Naive thymus-derived CD8-positive, alpha-beta T cell (primary cell): ENCODE measurements around the gene INPP5J. TPM values are rescaled to one million over a fixed set of nuclear protein-coding genes. Genes with fewer than 3 reads are reported as not detected.

Source experiments
- ATAC-seq, 2 donors: fragments of 150-1000 bp; cut with Tn5 transposase in 1 of 2; sonication (Bioruptor Pico), chemical (Tn5 transposase) in 1 of 2; 1 replicate in 1 of 2; 2 replicates in 1 of 2; pipeline ENCODE4 v1.10.0; 2021; ENCODE audit warnings: mild to moderate bottlenecking in 2 of 2, moderate library complexity in 2 of 2
- POLR2A ChIA-PET: fragments of 350-600 bp; sonication (Branson Sonifier 250); formaldehyde crosslinking; loops from one replicate; lab custom pipeline; 2021; ENCODE audit warnings: antibody characterized with exemption; lab: Charles Lee
- DNase-seq, 10 donors: peaks; one replicate each; pipeline versions ENCODE4 v3.0.0 to v3.0.0-alpha.2; 2020 to 2022
- H3K27ac Mint-ChIP-seq, 10 donors: one replicate each; pipeline ENCODE4 v1.8.0; 2020 to 2022; ENCODE audit warnings: mild to moderate bottlenecking in 10 of 10, mixed read lengths in 10 of 10, moderate library complexity in 4 of 10, inconsistent platforms in 1 of 10
- H3K27me3 Mint-ChIP-seq, 5 donors: one replicate each; pipeline ENCODE4 v1.8.0; 2021 to 2022; ENCODE audit warnings: mixed read lengths in 5 of 5
- H3K36me3 Mint-ChIP-seq, 3 donors: one replicate each; pipeline ENCODE4 v1.8.0; 2020 to 2022; ENCODE audit warnings: mixed read lengths in 3 of 3, mild to moderate bottlenecking in 2 of 3, inconsistent platforms in 1 of 3
- H3K4me1 Mint-ChIP-seq, 4 donors: one replicate each; pipeline ENCODE4 v1.8.0; 2021 to 2022; ENCODE audit warnings: mixed read lengths in 4 of 4
- H3K4me3 Mint-ChIP-seq, 10 donors: one replicate each; pipeline ENCODE4 v1.8.0; 2020 to 2022; ENCODE audit warnings: mild to moderate bottlenecking in 10 of 10, mixed read lengths in 10 of 10, moderate library complexity in 6 of 10, inconsistent platforms in 1 of 10
- H3K9me3 Mint-ChIP-seq, 9 donors: one replicate each; pipeline ENCODE4 v1.8.0; 2020 to 2022; ENCODE audit warnings: mixed read lengths in 9 of 9, mild to moderate bottlenecking in 3 of 9, inconsistent platforms in 1 of 9, moderate library complexity in 1 of 9
- polyA plus RNA-seq, 3 donors: library from polyadenylated mRNA; unstranded; fragments of 300-500 nt; fragmentation: Illumina TruSeq; gene quantifications; one replicate each; pipeline ENCODE4 v1.2.3, GENCODE V29; 2021
- total RNA-seq, 8 experiments: library from RNA in 2 of 8; stranded (reverse) in 2 of 8; gene quantifications; one replicate each; pipeline ENCODE4 v1.2.3 and lab custom pipeline; 2021 to 2026

Gene INPP5J
- total and polyA plus RNA-seq, 5 experiments from 2014 or later: 0.33 to 0.47 TPM; not detected in 3

DNA sequence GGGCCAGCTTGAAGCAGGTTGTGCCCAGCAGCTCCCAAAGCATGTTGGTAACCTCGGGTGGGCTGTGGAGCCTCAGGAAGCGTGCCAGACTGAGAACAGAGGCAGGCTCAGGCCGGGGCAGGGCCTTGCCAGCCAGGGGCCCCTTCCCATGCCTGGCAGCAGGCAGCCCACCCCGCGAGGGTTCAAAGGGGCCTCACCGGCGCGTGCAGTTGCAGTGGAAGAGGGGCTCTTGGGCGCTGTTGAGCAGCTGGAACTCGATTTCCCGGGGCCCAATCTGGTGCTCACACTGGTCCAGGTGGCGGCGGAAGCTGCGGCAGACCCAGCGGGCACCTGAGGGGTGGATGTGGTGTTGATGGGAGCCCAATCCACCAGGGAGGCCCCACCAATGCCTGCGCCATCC is 13.9 kb downstream of the INPP5J start:
- Mint-ChIP-seq H3K27me3 (peaks cover 0 to 9% (median 7%) of the 10 kb centered on the region in 5 donors), H3K4me3 (no peak overlapping the region), H3K4me1 (no peaks in the 10 kb centered on the region), H3K36me3 (no peaks in the 10 kb centered on the region), H3K9me3 (no peaks in the 10 kb centered on the region), H3K27ac (no peak overlapping the region)
- DNase-seq: no peak
- POLR2A ChIA-PET: no interaction called here
- ATAC-seq: no peak

DNA sequence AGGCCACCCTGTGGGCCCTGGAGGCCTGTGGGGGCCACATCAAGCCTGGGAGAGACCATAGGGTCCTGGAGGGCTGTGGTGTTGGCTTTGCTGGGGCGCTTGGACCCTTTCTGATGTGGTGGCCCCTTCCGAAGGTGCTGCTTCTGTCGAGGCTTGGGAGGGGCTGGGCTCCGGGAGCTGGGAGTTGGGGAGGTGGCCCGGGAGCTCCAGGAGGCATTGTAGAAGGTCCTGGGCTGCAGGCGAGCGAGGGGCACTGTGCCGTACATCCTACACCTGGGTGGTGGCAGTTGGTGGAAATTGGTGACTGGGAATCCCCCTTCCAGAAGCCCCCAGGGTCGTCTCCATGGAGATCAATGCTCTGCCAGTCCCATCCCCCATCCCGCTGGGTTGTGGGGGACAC is 15.0 kb downstream of the INPP5J start:
- H3K9me3 Mint-ChIP-seq: no peaks in the 10 kb centered on the region
- H3K27me3 Mint-ChIP-seq: peaks cover 0 to 9% (median 7%) of the 10 kb centered on the region in 5 donors
- no peak for ATAC-seq
- no peak for DNase-seq
- no peaks in the 10 kb centered on the region for H3K4me1 Mint-ChIP-seq
- H3K36me3 Mint-ChIP-seq: no peaks in the 10 kb centered on the region
- H3K27ac Mint-ChIP-seq: no peak overlapping the region
- H3K4me3 Mint-ChIP-seq: no peak overlapping the region
- POLR2A ChIA-PET: no interaction called here

DNA sequence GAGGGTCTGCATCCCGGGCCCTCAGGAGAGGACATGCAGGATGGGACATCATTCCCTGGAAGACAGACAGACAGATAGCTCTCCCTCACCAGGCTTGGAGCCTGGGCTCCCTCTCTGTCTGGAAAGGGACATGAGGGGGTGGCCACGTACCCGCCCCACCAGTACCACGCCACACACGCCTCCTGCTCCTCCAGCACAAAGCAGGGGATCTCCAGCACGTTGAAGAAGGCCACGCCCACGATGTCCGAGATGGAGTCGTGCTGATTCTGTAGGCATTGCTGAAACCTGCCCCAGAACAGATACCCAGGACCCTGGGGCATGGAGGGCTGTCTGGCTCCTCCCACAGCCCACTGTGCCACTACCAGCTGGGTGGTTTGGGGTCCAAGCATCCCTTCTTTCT is 15.4 kb downstream of the INPP5J start:
- no peak for ATAC-seq
- no peaks in the 10 kb centered on the region for H3K9me3 Mint-ChIP-seq
- H3K4me3 Mint-ChIP-seq: no peak overlapping the region
- no peak for DNase-seq
- peaks cover 0 to 9% (median 7%) of the 10 kb centered on the region in 5 donors for H3K27me3 Mint-ChIP-seq
- POLR2A ChIA-PET: no interaction called here
- H3K4me1 Mint-ChIP-seq: no peaks in the 10 kb centered on the region
- no peaks in the 10 kb centered on the region for H3K36me3 Mint-ChIP-seq
- H3K27ac Mint-ChIP-seq: no peak overlapping the region

DNA sequence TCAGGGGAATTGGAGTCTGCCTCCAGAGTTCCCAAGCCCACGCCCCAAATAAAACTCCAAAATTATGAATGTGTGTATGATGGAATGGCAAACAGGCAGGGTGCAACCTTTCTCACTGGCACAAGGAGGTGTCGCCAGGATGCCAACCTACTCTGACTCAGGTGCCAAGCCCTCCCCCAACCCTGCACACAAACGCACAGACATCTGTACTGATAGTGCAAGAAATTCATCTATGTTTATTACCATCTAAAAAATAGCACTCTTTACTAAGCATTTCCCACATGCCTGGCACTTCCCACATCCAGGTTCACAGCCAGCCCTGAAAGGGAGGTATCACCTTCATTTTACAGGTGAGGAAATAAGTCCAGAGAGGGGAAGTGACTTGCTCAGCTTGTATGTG is 16.3 kb downstream of the INPP5J start:
- H3K27ac Mint-ChIP-seq: no peak overlapping the region
- H3K9me3 Mint-ChIP-seq: peaks cover 0 to 4% (median 0%) of the 10 kb centered on the region in 9 donors
- DNase-seq (no peak), ATAC-seq (no peak)
- peaks cover 0 to 9% (median 7%) of the 10 kb centered on the region in 5 donors for H3K27me3 Mint-ChIP-seq
- no peak overlapping the region for H3K4me3 Mint-ChIP-seq
- no peaks in the 10 kb centered on the region for H3K4me1 Mint-ChIP-seq
- H3K36me3 Mint-ChIP-seq: no peaks in the 10 kb centered on the region
- POLR2A ChIA-PET: no interaction called here

DNA sequence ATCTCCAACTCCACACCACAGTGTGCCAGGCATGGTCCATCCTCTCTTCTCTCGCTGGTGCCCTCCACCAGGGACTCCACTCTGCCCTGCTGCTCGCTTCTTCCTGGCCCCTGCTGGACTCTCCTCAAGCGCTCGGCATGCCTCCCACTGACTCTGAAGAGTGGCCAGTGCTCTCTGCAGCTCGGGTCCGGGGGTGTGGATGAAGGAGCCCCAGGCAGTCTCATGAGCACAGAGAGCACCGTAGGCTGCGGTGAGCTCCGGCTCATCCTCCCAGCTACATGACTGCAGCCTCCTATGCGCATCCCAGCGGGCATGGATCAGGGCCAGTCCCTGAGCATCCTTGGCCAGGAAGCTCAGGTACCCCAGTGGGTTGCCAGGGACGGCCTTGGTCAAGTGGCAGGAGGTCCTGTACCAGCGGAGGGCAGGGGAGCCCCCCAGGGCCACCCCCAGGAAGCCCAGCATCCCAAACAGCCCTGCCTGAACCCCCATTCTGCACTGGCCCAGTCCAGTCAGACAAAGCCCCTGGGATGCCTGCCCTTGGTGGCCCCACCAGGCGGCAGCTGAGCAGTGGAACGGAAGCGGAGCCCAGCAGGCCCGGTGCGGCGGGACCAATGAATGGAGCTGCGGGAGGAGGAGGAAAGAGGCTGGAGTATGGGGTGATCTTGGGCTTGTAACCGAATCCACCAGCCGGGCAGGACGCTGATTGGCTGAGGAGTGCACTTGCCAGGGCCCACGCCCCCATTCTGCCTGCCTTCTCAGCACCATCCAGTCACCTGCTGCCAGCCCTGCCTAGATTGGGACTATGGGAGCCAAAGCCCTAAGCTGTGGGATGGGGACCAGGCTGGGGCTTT is 17.3 kb downstream of the INPP5J start, which contains the start of gene PLA2G3:
TSS of gene PLA2G3 (minus strand) at position 643 of the 851 bp plus-strand sequence. CDS start at position 489, 154 bp downstream.
- Mint-ChIP-seq H3K27me3 (peaks cover 0 to 9% (median 7%) of the 10 kb centered on the region in 5 donors), H3K4me3 (no peak within 1 kb of the TSS), H3K27ac (peak within 1 kb of the TSS in 1 of 10 donors; percentile 76), H3K36me3 (peaks cover 0 to 5% (median 0%) of the 10 kb centered on the region in 3 donors), H3K9me3 (peaks cover 0 to 13% (median 0%) of the 10 kb centered on the region in 9 donors), H3K4me1 (no peaks in the 10 kb centered on the region)
- POLR2A ChIA-PET: no interaction called here
- DNase-seq (no peak), ATAC-seq (no peak)

DNA sequence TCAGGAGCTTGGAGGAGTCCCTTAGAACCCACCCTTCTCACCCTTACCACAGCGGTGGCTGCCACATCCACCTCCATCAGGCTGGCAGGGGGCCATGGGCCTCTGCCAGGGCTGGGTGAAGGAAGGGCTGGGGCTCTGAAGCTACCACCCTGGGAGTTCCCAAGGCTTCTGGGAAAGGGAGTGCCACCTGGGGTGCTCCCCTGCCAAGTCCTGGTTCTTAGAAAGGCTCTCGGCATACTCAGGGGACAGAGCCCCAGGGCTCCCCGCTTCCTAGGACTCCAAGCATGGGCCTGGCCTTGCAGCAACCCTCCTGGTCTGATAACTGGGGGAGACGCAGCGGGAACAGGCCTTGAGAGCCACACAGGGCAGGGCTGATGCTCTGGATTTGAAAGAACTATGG is 18.0 kb downstream of the INPP5J start:
- H3K36me3 Mint-ChIP-seq: peaks cover 0 to 8% (median 0%) of the 10 kb centered on the region in 3 donors
- POLR2A ChIA-PET: no interaction called here
- peaks cover 0 to 17% (median 0%) of the 10 kb centered on the region in 9 donors for H3K9me3 Mint-ChIP-seq
- no peak for ATAC-seq
- no peak overlapping the region for H3K27ac Mint-ChIP-seq
- no peak for DNase-seq
- peaks cover 0 to 9% (median 7%) of the 10 kb centered on the region in 5 donors for H3K27me3 Mint-ChIP-seq
- no peak overlapping the region for H3K4me3 Mint-ChIP-seq
- H3K4me1 Mint-ChIP-seq: no peaks in the 10 kb centered on the region

DNA sequence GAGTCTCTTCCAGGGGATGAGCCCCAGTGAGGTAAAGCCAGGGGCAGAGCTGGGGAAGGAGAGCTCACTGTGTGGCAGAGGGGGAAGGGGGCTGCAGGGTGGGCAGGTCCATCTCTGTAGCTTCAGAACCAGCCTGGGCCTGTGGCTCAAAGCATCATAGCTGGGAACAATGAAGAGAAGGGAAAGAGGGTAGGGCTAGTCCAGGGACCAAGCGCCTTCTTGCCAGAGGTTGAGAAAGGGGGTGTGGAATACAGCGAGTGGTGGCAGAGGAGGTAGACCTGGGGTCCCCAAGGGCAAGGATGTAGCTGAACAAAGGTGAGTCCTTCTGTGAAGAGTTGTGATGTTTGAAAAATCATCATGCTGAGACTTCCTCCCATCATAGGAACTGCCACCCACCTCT is 18.8 kb downstream of the INPP5J start:
- DNase-seq (no peak), ATAC-seq (no peak)
- H3K4me3 Mint-ChIP-seq: no peak overlapping the region
- H3K9me3 Mint-ChIP-seq: peaks cover 0 to 20% (median 0%) of the 10 kb centered on the region in 9 donors
- H3K27ac Mint-ChIP-seq: peak overlapping the region in 2 of 10 donors; percentile 8 to 76
- H3K27me3 Mint-ChIP-seq: peaks cover 0 to 9% (median 7%) of the 10 kb centered on the region in 5 donors
- H3K36me3 Mint-ChIP-seq: peaks cover 0 to 8% (median 2%) of the 10 kb centered on the region in 3 donors
- POLR2A ChIA-PET: no interaction called here
- no peaks in the 10 kb centered on the region for H3K4me1 Mint-ChIP-seq

DNA sequence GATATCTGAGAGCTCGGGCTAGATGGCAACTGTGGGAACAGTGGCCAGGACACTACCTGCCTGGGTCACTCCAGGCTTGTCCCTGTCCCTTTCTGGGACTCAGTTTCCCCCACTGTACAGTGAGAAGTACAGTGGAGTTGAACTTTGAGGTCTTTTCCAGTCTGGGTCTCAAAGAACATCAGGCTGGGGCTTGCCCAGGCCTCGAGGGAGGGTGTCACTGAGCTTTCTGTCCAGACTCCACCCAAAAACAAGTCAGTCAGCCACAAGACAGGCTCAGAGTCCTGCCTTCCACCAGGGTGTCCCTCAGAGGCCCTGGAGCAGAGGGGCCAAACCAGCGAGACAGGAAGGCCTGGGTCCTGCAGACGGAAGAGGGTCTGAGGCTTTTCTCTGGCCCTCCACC is 19.5 kb downstream of the INPP5J start:
- no peaks in the 10 kb centered on the region for H3K4me1 Mint-ChIP-seq
- peak overlapping the region in 1 of 10 donors; percentile 11 for H3K27ac Mint-ChIP-seq
- ATAC-seq (no peak), DNase-seq (no peak)
- peaks cover 0 to 9% (median 7%) of the 10 kb centered on the region in 5 donors for H3K27me3 Mint-ChIP-seq
- POLR2A ChIA-PET: no interaction called here
- H3K9me3 Mint-ChIP-seq: peaks cover 0 to 27% (median 0%) of the 10 kb centered on the region in 9 donors
- no peak overlapping the region for H3K4me3 Mint-ChIP-seq
- H3K36me3 Mint-ChIP-seq: peaks cover 0 to 12% (median 2%) of the 10 kb centered on the region in 3 donors

DNA sequence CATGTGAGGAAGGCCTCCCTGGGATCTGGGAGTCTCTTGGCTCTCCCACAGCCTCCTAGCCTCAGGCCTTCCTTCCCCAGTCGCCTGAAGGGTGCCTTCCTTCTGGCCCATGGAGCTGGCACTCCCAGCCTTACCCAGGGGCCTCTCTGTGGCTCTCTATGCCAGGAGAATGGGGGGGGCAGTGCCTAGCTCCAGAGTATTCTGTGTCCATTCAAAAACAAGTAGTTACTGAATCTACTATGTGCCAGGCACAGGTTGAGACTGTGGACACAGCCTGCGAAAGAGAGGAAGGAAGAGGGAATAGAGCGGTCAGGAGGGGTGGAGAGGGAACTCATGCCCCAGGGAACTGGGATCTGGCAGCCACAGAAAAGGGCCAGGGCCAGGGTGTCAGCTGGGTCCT is 20.3 kb downstream of the INPP5J start:
- Mint-ChIP-seq H3K27ac (peak overlapping the region in 1 of 10 donors; percentile 11), H3K4me1 (no peaks in the 10 kb centered on the region), H3K36me3 (peaks cover 0 to 12% (median 2%) of the 10 kb centered on the region in 3 donors), H3K9me3 (peaks cover 0 to 33% (median 0%) of the 10 kb centered on the region in 9 donors), H3K4me3 (no peak overlapping the region), H3K27me3 (peaks cover 0 to 9% (median 7%) of the 10 kb centered on the region in 5 donors)
- POLR2A ChIA-PET: no interaction called here
- DNase-seq (no peak), ATAC-seq (no peak)

DNA sequence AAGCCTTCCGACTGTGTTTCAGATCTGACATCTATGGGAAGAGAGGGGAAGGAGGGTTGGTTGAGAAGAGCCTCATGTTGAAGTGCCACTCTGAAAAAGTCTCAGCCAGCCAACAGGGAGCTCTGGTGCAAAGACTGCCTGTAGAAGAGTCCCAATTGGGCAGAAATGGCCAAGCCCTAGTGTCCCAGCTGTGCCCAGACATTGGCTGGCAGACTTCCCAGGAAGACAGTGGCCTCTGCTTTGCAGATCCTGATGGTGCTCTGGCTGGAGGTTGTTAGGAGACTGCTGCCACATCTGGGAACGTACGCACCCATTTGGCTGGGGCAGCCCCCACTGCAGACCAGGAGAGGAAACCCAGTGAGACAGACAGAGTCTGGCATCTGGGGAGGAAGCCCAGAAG is 20.8 kb downstream of the INPP5J start:
- H3K4me3 Mint-ChIP-seq: no peak overlapping the region
- peaks cover 0 to 33% (median 0%) of the 10 kb centered on the region in 9 donors for H3K9me3 Mint-ChIP-seq
- POLR2A ChIA-PET: no interaction called here
- peaks cover 0 to 9% (median 5%) of the 10 kb centered on the region in 5 donors for H3K27me3 Mint-ChIP-seq
- ATAC-seq (no peak), DNase-seq (no peak)
- H3K27ac Mint-ChIP-seq: peak overlapping the region in 2 of 10 donors; percentile 23 to 79
- H3K36me3 Mint-ChIP-seq: peaks cover 0 to 12% (median 2%) of the 10 kb centered on the region in 3 donors
- H3K4me1 Mint-ChIP-seq: no peaks in the 10 kb centered on the region

DNA sequence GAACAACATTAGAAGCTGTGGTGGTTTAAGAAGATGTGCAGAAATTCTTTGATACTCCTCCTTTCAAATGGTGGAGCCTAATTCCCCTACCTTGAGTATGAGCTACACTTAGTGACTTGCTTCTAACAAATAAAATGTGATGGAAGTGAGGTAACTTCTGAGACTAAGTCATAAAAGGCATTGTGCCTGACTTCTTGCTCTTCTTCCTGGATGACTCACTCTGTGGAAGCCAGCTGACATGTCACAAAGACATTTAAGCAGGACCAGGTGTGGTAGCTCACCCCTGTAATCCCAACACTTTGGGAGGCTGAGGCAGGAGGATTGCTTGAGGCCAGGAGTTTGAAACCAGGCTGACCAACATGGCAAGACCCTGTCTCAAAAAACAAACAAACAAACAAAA is 21.5 kb downstream of the INPP5J start:
- no peak overlapping the region for H3K4me3 Mint-ChIP-seq
- ATAC-seq: no peak
- peaks cover 0 to 1% (median 0%) of the 10 kb centered on the region in 4 donors for H3K4me1 Mint-ChIP-seq
- H3K36me3 Mint-ChIP-seq: peaks cover 0 to 12% (median 2%) of the 10 kb centered on the region in 3 donors
- H3K27ac Mint-ChIP-seq: no peak overlapping the region
- POLR2A ChIA-PET: no interaction called here
- DNase-seq: no peak
- H3K27me3 Mint-ChIP-seq: peaks cover 0 to 9% (median 1%) of the 10 kb centered on the region in 5 donors
- H3K9me3 Mint-ChIP-seq: peaks cover 0 to 33% (median 0%) of the 10 kb centered on the region in 9 donors

DNA sequence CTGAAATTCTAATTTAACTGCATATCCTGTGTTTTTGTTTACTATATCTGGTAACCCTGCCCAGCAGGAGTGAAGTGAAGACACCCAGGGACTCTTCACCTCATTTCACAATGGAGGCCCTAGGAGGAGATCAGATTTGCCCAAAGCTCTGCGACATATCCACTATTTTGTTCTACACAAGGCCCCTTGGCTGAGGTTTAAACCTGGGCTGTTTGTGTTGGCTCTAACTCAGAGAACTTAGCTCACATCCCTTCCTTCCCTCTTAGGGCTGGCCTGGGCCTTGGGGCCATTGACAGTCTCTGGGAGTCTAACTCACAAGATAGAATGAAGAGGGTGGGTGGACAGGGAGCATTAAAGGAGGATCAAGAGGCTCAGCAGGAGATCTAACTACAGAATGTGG is 25.7 kb downstream of the INPP5J start:
- POLR2A ChIA-PET: no interaction called here
- Mint-ChIP-seq H3K9me3 (peaks cover 0 to 33% (median 0%) of the 10 kb centered on the region in 9 donors), H3K4me3 (no peak overlapping the region), H3K4me1 (peaks cover 0 to 4% (median 0%) of the 10 kb centered on the region in 4 donors), H3K27me3 (peaks cover 0 to 6% (median 4%) of the 10 kb centered on the region in 5 donors), H3K27ac (no peak overlapping the region), H3K36me3 (peaks cover 0 to 12% (median 2%) of the 10 kb centered on the region in 3 donors)
- no peak for DNase-seq
- ATAC-seq: no peak
